A375 (cell line): ENCODE results near the gene SLFN5. TPM values are rescaled to one million over a fixed set of nuclear protein-coding genes. Genes with fewer than 3 reads are reported as not detected.

Experiments
- total RNA-seq: library from RNA; depleted of rRNA; stranded (reverse); fragments of >200 nt; shearing (Covaris generic); gene quantifications from 2 replicates; pipeline ENCODE4 v1.2.3, GENCODE V29; 2014; rRNA removed

The SLFN5 gene
- total RNA-seq: 35.4 and 42.7 TPM in 2 replicates

DNA sequence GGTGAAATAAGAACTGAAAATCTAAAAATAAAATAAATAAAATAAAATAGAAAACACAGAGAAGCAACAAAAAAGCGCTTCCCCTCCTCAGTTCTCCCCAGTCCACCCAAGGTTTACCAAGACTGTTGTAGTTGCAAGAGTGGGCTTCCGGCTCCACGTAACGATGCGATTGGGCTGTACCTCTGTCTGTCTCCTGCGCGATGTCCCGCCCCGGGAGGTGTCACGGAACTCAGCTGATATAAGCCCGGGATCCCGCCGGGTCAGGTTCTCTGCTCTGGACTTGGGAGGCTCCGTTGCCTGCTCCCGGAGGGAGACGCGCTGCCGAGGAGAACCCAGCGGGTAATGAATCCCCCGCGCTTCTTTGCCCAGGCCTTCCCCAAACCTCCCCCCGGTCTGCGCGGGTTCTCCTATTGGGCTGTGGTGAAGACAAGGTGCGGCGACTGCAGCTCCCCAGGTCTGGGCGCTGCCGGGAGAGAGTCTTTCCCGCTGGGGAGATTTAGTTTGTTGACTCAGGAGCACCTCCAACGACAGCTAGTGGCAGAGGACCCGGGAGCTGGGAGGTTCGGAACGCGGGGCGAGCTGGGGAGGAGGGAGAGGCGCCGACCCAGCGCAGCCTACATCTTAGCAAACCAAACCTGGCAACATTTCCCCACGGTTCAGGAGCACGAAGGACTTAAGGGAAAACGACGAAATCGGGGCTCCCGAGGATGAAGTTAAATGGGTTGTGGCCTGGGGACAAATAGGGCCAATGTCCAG is at the start of gene SLFN5:
TSS of gene SLFN5 (plus strand) at position 268 of the 756 bp plus-strand sequence. CDS start 15,619 bp downstream, outside the sequence.

DNA sequence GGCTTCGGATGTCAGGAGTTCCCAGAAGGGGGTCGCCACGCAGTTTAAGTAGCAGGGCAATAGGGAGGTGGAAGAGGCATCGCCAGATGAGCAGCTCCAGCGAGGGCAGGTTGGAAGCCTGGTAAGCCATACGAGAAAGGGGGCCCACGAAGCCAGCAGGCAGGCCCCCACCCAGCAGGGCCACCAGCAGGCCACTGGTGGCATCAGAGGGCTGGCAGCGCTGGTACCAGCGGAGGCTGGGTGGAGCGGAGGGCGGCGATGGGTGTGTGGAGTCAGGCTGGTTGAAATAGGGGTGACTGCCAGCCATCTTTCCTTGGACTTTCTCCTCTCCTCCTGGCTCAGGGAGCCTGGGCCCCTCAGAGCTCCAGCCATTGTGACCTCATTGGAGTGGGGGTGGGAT is 48.9 kb upstream of the SLFN5 start, which contains the start of gene SLC35G3:
TSS of gene SLC35G3 (minus strand) at position 393 of the 400 bp plus-strand sequence. CDS start at position 307, 86 bp downstream.

Other genes with a start within 250 kb of the SLFN5 start
- gene RFFL, start 179.4 kb upstream of the SLFN5 start, total RNA-seq: 30.1 and 33.4 TPM in 2 replicates
- gene RAD51D, start 123.2 kb upstream of the SLFN5 start, total RNA-seq: 9.2 and 11.6 TPM in 2 replicates
- not detected in 2 replicates for gene FNDC8, start 121.5 kb upstream of the SLFN5 start, total RNA-seq
- gene NLE1, start 100.8 kb upstream of the SLFN5 start, total RNA-seq: 45.6 and 45.8 TPM in 2 replicates
- gene UNC45B, start 95.3 kb upstream of the SLFN5 start, total RNA-seq: not detected in 2 replicates
- gene SLC35G3, start 48.7 kb upstream of the SLFN5 start, total RNA-seq: not detected in 2 replicates
- 31.5 and 34.9 TPM in 2 replicates for gene SLFN11, start 130.5 kb downstream of the SLFN5 start, total RNA-seq
- 11.4 and 16.6 TPM in 2 replicates for gene SLFN12, start 189.4 kb downstream of the SLFN5 start, total RNA-seq
- gene SLFN13, start 205.7 kb downstream of the SLFN5 start, total RNA-seq: 0.49 and 1.8 TPM in 2 replicates